ENCODE data around the gene PRKN.
"Not testable (repeated sequence)": the region's sequence is repeated elsewhere in the genome, so short reads cannot be mapped to it uniquely, and the experiment has no call there.

Gene PRKN

DNA sequence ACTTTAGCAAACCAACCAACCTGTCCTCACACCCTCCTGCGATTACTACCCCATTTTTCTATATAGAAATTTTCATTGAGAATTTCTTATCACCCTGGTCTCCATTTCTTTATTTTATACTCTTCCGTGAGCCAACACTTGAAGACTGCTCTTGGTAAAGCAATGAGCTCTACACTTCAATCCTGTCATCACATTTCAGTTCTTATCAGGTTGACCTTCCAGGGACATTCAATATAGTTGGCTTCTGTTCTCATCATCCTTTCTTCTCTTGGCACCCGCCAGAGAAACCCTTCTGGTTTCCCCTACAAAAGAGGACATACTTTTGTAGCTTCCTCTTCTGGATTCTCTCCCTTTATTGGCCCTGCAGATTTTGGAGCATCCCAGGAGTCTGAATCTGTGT is 279.3 kb downstream of the PRKN start:
- no peak for DNase-seq (ENCODE audit: low spot score)

DNA sequence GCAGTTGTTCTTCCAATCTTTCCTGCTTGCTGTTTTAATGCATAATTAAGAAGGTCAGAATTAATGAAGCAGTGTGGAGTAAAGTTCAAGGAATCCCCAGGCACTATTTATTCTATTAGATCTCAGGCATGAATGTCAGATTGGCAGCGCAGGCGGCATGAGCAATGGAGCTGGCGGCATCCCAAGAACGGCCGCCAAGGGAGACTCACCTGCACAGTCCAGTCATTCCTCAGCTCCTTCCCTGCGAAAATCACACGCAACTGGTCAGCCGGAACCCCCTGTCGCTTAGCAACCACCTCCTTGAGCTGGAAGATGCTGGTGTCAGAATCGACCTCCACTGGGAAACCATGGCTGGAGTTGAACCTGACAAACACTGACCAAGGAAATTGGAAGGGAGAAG is 284.5 kb downstream of the PRKN start:
- DNase-seq (ENCODE audit: low spot score), result no peak

DNA sequence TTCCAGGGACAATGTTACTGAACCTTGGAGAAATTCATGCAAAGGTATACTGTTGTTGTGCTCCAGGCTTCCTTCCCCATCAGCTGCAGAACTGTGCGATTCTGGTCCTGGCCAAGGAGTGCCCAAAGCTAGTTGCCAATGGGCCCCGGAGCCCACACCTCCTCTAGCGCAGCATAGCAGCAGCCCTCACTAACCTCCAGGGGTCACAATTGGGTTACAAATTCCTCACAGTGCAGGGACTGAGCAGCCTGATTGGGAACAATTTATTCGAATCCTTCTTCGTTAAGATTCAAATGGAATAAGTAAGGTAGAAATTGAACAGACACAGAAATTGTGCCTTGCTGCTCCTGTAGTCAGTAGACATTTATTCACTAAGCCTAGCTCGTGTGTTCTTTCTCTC is 284.9 kb downstream of the PRKN start:
- peak; percentile 77 for DNase-seq (ENCODE audit: low spot score)

DNA sequence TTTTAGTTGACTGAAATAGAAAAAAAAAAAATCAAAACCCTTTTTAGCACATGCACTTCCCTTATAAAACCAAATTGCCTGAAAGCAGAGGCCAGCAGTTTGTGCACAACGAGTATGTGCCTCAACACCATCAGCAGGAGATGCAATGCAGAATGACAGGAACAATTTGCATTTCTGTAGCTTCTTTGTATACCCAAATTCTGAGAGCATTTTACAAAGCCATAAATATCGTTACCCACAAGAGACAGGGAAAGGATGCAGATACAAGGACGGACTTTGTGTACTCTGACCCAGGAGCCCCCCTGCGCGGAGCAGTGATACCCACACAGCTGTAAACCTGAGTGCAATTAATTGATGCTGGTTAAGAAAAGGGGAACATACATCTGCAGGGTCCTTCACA is 285.6 kb downstream of the PRKN start:
- DNase-seq (ENCODE audit: low spot score), result no peak

DNA sequence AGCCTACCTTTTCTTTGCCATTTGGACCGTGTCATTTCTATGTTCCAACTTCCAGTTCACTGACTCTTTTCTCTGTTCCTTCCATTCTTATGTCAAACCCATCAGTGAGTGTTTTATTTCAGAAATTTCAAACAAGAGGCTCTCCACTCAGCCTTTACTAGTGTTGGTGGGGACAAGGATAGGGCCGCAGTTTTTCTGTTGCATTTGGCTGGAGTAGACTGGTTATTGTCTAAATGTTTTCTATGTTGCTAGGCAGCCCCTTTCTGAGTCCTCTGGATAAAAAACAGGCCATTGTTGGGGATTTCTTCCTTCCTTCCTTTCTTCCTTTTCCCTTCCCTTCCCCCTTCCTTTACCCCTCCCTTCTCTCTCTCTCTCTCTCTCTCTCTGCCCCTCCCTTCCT is 288.6 kb downstream of the PRKN start:
- DNase-seq (ENCODE audit: low spot score), result no peak

DNA sequence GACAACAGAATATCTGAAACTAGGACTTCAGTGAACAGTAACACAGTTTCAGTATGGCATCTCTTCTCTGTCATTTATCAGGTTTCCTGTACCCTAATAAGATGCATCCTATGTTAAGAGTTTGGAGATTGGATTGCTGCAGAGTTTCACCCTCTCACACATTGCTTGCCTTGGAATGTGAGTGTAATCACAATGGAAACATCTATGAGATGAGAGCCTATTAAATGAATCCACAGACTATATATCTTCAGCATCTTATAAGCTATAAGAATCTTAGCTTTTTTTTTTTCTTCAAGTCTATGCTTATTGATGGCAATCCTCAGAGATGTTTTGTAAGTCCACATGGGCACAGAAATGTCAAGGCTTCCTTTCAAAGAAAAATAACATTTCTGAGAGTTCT is 292.5 kb downstream of the PRKN start:
- no peak for DNase-seq (ENCODE audit: low spot score)

DNA sequence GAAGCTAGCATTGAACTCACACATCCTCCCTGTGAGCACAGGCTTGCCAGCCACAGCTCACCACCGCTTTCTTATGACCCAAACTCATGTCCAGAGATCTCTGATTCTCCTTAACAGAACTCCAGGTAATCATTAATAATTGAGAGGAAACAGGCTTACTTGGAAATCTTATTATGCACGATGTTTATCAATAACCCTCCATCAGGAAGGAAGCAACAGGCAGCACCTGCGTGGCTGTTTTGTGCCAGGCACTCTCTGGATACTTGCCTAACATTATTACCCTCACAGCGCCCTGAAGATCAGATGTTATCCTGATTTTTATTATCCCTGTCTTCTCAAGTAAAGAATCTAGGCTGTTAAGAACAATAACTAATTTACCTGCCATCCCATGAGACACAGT is 306.6 kb downstream of the PRKN start:
- no peak for DNase-seq (ENCODE audit: low spot score)

DNA sequence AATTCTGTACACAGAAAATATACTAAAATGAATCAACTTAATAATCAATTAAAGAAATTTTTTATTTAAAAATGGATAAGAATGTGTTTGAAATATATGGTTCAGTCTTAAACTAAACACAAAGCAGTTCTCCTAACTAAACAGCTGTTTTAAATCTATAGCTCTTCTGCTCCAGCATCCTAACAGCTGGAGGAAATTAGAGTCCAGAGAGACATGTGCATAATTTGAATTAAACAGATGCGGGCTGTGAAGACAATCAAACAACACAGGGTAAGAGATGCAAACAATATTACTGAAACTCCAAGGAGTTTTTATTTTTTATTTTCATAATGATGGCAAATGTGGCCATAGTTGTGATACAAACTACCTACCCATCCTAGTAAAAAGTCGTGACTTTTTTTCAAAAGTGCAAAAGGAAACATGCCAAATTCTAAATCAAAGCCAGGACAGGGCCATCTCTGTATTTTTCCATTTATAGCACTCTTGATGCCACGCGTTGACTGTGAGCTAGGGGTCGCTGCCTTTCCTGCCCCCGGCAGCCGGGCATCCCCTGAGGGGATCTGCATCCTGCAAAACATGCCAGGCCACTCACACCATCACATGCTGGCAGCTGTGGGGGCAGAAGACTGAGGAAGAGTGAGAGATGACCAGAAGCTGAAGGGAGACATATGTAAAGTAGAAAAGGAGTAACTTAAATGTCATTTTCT is 310.6 kb downstream of the PRKN start:
- no peak for DNase-seq (ENCODE audit: low spot score)

DNA sequence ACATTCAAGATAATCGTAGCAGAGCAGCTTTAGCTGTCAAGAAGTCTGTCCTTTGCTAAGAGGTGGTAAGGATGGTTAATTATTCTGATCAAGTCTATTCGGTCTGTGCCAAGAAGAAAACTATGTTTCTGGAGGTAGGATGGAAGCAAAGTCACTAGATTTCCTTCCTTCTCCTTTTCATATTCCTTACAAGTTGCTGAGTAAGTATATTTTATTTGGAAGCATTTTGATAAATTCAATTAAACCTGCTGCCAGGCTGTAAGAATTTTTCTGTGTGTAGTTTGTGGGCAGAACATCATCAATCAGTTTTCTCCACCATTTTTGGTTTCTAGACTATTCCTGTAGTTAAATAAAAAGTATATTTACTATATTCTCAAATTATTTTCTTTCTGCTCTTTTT is 311.3 kb downstream of the PRKN start:
- no peak for DNase-seq (ENCODE audit: low spot score)

DNA sequence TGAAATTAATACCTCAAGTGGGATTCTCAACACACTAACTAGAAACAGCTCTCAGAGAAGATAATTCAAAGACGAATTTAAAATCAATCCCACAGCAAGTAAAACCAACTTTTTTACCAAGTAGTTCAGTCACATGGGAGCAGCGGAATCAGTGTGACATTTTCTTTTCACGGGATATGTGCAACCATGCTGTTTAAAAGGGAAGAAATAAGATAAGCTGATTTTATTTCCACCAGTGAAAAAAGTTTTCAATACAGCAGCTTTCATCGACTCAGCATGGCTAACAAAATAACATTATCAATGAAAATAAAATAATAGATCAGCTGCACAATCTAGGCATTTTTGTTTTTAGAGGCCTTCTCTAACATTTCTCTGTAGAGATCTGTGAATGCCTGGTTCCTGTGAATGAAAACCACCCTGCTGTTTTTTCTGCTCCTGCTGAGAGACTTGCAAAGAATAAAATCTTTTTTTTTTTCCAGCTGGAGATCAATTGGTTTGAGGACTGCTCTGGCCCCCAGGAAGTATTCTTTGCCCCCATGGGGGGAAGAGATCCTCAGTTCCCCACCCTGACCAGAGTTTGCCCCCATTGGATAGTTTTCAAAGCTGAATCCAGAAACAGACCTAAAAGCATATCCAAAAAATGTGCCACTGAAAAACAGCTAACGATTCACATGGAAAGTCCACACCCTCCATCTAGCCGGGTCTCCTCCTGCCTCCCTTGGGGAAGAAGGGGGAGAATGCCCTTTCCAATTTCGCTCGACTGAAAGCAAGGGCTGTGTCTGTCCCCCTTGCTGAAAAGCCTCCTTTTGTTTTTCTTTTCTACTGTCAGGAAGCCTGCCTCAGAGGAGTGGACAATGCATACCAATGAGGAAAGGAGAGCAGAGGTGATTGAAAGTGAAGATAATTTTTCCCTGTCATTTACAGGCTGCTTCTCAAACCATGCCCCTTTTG is 317.6 kb downstream of the PRKN start:
- DNase-seq (ENCODE audit: low spot score), result no peak

DNA sequence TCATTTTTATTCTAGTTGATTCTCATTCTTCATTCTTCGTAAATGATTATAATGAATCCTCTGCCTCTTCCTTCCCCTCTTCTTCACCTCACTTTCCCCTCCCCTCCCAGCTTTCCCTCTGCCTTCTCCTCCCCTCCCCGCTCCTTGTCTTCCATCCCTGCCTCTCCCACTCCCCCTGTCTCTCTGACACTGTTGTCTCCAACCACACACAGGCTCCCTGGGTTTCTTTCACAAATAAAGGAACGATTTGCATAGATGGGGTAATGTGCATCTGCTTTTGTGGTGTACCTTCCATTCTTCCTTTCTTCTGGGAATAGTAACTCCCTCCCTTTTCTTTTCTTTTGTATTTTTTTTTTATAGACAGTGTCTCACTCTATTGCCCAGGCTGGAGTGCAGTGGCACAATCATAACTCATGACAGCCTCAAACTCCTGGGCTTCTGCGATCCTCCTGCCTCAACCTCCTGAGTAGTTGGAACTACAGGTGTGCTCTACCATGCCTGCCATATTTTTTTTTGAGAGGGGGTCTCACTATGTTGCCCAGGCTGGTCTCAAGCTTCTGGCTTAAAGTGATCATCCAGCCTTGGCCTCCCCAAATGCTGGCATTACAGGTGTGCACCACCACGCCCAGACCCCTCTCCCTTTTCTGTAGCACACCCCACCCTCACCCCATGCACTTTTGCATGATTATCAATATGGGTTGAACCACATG is 318.6 kb downstream of the PRKN start:
- no peak for DNase-seq (ENCODE audit: low spot score)

DNA sequence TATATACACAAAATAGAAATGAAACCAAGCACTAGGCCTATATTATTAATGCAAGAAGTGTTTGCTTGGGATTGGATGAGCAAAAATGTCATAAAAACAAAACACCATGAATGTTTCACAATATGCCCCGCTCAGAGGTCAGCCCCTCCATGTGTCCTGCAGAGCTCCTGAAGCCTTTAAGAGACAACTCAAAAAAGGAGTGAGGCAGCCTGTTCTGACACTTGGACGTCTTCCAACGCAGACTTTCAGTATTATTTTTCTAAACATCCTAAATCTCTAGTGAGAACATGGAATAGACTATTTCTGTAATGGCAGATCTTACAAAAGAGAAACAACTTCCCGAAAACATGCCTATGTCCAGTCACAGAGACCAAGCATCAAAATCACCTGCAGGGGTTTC is 322.6 kb downstream of the PRKN start:
- no peak for DNase-seq (ENCODE audit: low spot score)

DNA sequence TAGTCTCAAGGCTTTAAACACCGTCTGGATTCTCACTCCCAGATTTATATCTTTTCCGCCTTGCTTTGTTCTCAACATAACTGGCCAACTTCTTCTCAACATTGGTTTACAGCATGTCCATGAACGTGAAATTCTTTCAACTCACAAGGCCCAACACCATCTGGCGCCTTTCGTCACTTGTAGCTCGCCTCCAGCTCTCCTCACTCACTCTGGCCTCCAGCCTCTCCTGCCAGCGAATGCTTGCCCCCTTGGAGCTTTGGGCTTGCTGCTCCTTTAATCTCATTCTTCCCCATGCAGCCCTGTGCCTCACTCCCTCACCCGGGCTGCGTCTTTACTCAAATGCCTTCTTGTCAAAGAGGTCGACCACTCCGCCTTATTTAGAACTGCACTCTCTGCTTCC is 324.5 kb downstream of the PRKN start:
- no peak for DNase-seq (ENCODE audit: low spot score)

DNA sequence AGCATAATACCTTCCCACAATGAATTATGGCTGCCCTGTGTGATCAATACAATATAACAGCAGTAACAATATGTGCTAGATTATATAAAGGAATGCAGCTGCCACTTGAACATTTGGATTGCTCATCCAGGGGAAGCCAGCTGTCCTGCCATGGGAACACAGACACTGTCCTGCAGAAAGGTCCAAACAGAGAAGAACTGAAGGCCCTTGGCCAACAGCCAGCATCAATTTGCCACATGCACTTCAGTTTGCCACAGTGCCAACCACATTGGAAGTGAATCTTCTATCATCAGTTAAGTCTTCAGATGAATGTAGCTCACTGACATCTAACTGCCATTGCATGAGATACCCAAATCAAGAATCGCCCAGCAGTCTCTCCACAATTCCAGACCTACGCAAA is 332.4 kb downstream of the PRKN start:
- DNase-seq (ENCODE audit: low spot score), result no peak

DNA sequence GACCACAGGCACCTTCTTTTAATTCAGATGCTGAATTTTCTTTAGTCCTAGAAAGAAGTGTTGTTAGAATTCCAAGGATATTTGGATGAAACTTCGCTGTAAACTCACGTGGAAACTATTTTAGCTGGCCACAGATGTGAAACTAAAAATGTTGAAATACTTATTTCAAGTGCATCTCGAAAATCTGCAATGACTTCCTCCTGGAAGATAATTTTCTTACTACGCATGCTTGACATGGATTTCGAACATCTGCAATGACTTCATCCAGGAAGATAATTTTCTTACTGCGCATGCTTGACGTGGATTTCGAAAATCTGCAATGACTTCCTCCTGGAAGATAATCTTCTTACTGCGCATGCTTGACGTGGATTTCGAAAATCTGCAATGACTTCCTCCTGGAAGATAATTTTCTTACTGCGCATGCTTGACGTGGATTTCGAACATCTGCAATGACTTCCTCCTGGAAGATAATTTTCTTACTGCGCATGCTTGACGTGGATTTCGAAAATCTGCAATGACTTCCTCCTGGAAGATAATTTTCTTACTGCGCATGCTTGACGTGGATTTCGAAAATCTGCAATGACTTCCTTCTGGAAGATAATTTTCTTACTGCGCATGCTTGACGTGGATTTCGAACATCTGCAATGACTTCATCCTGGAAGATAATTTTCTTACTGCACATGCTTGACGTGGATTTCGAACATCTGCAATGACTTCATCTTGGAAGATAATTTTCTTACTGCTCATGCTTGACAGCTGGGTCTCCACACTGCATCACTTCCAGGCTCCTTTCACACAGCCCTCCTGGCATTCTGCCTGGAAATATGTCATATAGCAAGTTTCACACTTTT is 336.4 kb downstream of the PRKN start:
- DNase-seq (ENCODE audit: low spot score), result not testable (repeated sequence)

DNA sequence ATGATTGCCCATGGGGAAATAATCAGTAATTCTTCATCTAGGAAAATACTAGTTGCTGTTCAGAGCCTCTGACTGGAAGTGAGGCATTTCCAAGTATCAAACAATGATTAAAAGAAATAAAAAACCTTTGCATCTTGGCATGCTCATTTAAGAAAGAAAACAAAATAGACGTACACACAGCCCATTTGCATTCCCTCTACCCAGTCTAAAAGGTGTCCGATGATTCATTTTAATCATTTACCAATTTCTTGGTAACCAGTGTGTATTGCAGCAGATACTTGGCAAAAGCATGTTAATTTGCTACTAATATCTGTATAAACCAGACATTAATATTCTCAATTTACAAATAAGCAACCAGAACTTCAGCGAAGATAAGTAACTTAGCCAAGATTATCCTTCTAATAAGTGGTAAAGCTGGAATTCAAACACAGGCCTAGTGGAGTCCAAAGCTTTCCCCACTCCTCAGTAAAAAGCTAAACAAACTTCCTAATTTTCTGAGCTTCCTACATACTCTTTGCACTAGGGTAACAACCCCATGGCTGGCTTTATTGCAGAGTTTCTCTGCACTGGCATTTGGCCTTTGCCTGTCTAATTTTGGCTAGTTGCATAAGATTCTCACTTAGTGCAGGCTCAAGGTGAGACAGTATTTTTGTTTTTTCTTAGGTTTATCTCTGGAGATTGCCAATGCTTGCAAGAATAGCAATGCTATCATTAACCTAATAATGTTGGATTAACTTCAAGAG is 338.1 kb downstream of the PRKN start:
- no peak for DNase-seq (ENCODE audit: low spot score)

DNA sequence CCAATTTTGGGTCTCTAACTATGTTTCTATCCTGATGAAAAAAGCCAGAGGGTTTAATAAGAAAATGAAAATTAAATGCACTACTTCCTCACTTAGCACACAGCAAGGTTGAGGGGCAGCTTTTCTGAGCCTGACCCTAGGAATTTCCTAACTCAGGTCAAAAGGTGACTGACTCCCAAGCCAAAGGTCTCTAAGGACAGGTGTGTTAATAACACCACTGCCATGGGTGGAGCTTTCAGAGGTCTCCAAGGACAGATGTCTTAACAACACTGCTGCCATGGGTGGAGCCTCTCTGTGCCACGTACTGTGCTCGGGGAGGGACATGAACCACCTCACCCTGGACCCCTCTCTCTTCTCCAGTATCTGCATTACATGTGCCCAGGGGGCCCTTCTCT is 339.2 kb downstream of the PRKN start:
- DNase-seq (ENCODE audit: low spot score), result no peak

DNA sequence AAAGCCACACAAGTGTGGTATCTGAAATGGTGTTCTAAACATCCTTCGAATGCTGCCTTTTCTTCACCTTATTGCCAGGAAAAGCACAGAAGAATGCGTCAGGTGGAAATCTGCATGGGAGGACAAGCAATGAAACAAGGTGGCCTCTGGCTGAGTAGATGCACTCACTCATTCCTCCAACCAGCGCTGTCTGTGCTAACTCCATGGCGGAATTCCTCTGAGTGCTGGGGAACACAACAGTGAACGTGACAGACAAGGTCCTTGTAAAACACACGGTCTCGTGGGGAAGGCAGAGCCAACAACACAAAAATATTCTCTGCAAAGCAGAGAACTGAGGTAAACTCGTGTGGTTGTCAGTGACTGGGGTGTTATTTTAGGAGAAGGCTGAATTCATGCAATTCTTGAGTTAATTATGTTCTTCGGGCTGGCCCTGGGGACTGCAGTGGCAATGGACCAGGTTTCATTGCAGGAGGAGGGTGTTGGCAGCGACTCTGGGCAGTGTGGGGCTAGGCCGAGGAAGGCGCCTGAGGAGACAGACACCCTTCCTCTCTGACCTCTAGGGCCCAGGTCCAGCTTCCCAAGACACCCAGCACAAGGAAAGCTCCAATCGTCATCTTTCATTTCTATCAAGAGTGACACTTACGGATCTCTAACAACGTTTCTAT is 339.7 kb downstream of the PRKN start:
- DNase-seq (ENCODE audit: low spot score), result no peak

DNA sequence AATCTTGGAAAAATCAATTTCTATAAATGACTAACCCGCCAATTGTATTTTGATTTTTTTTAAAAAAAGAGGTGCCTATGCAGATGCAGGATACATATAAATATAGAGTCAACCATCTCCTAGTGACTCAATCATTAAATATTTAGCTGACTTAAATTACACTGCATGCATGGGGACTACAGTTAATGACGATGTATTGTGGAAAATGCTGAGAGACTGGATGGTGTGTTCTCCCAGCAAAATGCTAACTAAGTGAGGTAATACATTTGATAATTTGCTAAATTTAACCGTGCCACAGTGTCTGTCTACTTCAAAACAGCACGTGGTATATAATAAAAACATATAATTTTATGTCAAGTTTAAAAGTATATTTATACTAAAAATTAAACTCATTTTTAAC is 341.6 kb downstream of the PRKN start:
- DNase-seq (ENCODE audit: low spot score), result no peak

DNA sequence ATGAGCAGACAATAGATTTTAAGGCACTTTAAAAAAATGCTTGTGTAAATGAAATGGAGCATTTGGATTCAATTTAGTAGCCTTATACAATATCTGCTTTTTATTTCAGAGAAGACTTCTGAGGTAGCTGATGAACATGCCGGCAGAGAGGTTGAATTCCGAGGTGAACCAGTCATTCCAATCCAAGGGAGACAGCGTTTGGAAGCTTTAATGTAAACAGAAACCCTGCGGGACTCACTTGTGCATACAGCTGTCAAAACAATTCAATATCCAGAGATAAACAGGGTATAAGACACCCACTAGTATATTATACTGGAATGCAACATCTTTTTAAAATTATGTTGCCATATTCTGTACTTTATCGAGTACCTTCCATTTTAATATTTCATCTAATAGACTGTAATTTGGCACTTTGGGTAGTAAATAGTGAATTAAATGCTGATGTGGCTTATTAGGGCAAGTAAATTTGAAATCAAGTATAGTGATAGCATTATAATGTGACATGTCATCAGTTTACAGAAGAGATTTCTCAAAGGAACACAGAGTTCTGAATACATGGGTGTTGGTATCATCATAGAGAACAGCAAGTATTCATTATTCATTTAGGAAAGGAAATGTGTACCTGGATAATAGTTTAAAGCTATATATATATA is 347.7 kb downstream of the PRKN start:
- no peak for DNase-seq (ENCODE audit: low spot score)

All from Ammon's horn (tissue), 1 donor.